ENCODE data around the gene SLC12A1. TPM values are rescaled to one million over a fixed set of nuclear protein-coding genes. Genes with fewer than 3 reads are reported as not detected.

SLC12A1 gene
- polyA plus RNA-seq, 2 of the 4 experiments (the other 2 are of a cell fraction), result not detected

DNA sequence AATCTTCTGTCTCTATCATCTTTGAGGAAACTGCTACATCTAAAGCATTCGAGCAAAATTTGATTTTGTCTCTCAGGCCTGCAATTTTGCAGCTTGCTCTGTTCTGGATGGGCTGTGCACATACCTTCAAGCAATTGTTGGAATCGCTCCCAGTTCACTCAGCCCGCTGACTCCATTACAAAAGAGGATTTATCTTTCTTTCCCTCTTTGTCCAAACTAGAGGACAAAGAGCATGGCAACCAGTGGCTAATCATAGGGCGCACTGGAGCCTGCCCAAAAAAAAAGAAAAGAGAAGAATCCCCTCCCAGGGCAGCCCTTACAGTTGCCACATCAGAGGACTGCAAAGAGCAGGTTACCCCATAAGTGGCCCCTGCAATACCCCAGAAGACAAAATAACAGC is 76.1 kb downstream of the SLC12A1 start (continued):
- TF ChIP-seq E2F6 (IDR thresholded peaks at IDR 0.05; ENCODE audit: borderline replicate concordance, low read depth), result no peak

- Histone ChIP-seq H3K27ac (no peak overlapping the region), H3K4me1 (peaks cover 4% of the 10 kb centered on the region; the same call in 1 of the 3 replicates), H3K4me3 (no peak overlapping the region), H3K9me3 (no peaks in the 10 kb centered on the region), H3K4me2 (no peak overlapping the region)
- FAIRE-seq (no peak), ATAC-seq (0 out of 6 replicates have a peak, but pooled peaks of 1 of the 2 experiments have one; percentile 43), DNase-seq (ENCODE audit: low read depth in 1 of 2, low spot score in 1 of 2) (no peak)
- CTCF ChIA-PET, result interaction anchor here (0.9 to 2.8 kb wide), 6 partner anchors 15 to 1087 kb away, joined by 3 to 10 read pairs (median 4); no protein-coding TSS in a partner anchor
- TF ChIP-seq EP300 (IDR thresholded peaks at IDR 0.05) (no peak), BHLHE40 (IDR thresholded peaks at IDR 0.05; ENCODE audit: low read depth, low read length) (no peak), NFE2L2 (conservative IDR thresholded peaks at IDR 0.05; ENCODE audit: low read length) (no peak), MYC (IDR thresholded peaks at IDR 0.05; ENCODE audit: borderline replicate concordance, low read length) (no peak), CBX8 (IDR thresholded peaks at IDR 0.05) (no peak), RNF2 (IDR thresholded peaks at IDR 0.05; ENCODE audit: borderline replicate concordance, low read depth) (no peak), KDM5A (IDR thresholded peaks at IDR 0.05) (no peak), RARB (CRISPR knock-in tag; IDR thresholded peaks at IDR 0.05) (no peak), CHD4 (IDR thresholded peaks at IDR 0.05; ENCODE audit: borderline replicate concordance) (no peak), JUNB (IDR thresholded peaks at IDR 0.05) (no peak), PHF8 (IDR thresholded peaks at IDR 0.05; ENCODE audit: borderline replicate concordance, low read depth) (no peak), POLR2A (IDR thresholded peaks at IDR 0.05; ENCODE audit: low read length) (no peak), E2F6 (IDR thresholded peaks at IDR 0.05; ENCODE audit: borderline replicate concordance, low read depth) (no peak), TFCP2L1 (CRISPR knock-in tag; IDR thresholded peaks at IDR 0.05) (no peak), CEBPB (IDR thresholded peaks at IDR 0.05) (no peak), MAFK (IDR thresholded peaks at IDR 0.05; ENCODE audit: partially characterized antibody) (no peak)
- POLR2A ChIA-PET, result no interaction called here
- WGBS (ENCODE audit: missing lambda C conversion rate), result 42% methylated on average over 6 of the region's 6 CpGs
Measured at GRCh38 chr15:48283396-48284145, 77.5 kb downstream of the SLC12A1 start.

GRCh38 chr15:48285329-48286214 is 79.5 kb downstream of the SLC12A1 start:
- CTCF ChIA-PET, result interaction anchor here (0.6 to 2.8 kb wide), 24 partner anchors 9 to 1089 kb away, joined by 3 to 10 read pairs (median 4); partner anchors contain the start of genes MYEF2 and SLC24A5
- FAIRE-seq (peak; percentile 7), DNase-seq (ENCODE audit: low read depth in 1 of 2, low spot score in 1 of 2) (peak; percentile 38 to 71), ATAC-seq (peak; percentile 88 to 89)
- POLR2A ChIA-PET, result no interaction called here
- peaks cover 4% of the 10 kb centered on the region; the same call in 1 of the 3 replicates for H3K4me1 ChIP-seq
- H3K4me2 ChIP-seq, result peak overlapping the region; percentile 77
- no peaks in the 10 kb centered on the region for H3K9me3 ChIP-seq
- no peak for TF ChIP-seq HDAC2 (IDR thresholded peaks at IDR 0.05)
- TF ChIP-seq RARB (CRISPR knock-in tag; IDR thresholded peaks at IDR 0.05), result no peak
- peak; percentile 83; the same call in 1 of the 2 replicates for TF ChIP-seq RNF2 (IDR thresholded peaks at IDR 0.05; ENCODE audit: borderline replicate concordance, low read depth)
- TF ChIP-seq CBX8 (IDR thresholded peaks at IDR 0.05), result peak; percentile 80; the same call in 1 of the 2 replicates
- TF ChIP-seq CTCF (IDR thresholded peaks at IDR 0.05), result peak; percentile 60
- TF ChIP-seq RAD21 (conservative IDR thresholded peaks at IDR 0.05 in 1 of 2, IDR thresholded peaks at IDR 0.05 in 1 of 2), result peak; percentile 51 to 60
- TF ChIP-seq ESRRA (IDR thresholded peaks at IDR 0.05; ENCODE audit: borderline replicate concordance, low read length), result no peak
- no peak for TF ChIP-seq KDM5A (IDR thresholded peaks at IDR 0.05)
- peak overlapping the region; percentile 27; the same call in 1 of the 3 replicates for H3K4me3 ChIP-seq
- peak overlapping the region in 1 of 2 experiments; percentile 35; a peak in 1 of 6 replicates for H3K27ac ChIP-seq
- WGBS (ENCODE audit: missing lambda C conversion rate), result 17% methylated on average over 14 of the region's 14 CpGs
